Measurements from ENCODE around the gene EIF4E1B. TPM values are rescaled to one million over a fixed set of nuclear protein-coding genes. Genes with fewer than 3 reads are reported as not detected.

The EIF4E1B gene
- total and polyA plus RNA-seq, 2 experiments from 2014 or later: not detected

DNA sequence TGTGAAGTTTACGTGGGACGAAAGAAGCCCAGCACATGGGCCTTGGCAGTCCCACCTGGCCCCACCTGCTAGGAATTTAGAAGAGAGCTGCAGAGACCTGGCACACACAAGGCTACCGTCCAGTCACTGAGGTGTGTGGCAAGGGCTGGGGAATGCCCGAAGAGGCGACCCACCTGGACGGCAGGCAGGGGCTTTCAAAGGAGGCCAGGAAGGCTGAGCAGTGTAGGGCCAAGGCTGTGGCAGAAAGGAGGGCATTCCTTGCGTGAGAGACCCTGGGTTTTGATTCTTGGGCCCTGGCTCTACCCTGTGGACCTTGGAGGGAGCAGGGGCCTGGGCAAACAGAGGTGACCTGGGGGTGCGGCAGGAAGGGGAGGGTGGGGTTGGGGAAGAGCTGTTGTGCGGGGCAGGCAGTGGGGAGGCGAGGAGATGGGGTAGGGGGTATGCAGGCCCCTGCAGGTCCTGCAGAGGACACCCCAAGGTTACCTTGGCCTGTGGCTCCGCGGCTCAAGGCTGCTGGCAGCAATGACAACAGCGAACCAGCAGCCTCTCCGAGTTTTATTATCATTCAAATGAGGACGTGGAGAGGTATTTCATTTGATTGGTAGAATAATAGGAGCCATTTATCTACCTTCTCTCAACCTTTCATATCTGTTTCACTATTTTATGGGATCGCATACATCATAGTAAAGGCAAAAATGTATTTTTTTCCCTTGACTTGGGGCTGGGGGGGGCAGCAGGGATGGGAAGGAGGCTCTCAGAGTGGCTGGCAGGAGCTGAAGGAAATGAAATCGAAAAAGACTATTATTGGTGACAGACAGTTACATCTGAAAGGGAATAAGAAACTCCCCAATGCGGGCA lies 41.6 kb downstream of the EIF4E1B start:
- Histone ChIP-seq H3K4me3 (no peak overlapping the region), H3K79me2 (ENCODE audit: insufficient read depth) (no peaks in the 10 kb centered on the region), H3K4me2 (ENCODE audit: unreplicated experiment) (no peak overlapping the region), H3K4me1 (ENCODE audit: insufficient read depth) (peaks cover 14% of the 10 kb centered on the region; the same call in 1 of the 2 replicates), H3K9me3 (ENCODE audit: low read depth) (no peaks in the 10 kb centered on the region), H3K36me3 (ENCODE audit: low read depth) (no peaks in the 10 kb centered on the region), H2AFZ (no peak overlapping the region), H3K9me2 (ENCODE audit: insufficient read depth) (no peaks in the 10 kb centered on the region), H4K20me1 (ENCODE audit: insufficient read depth) (no peaks in the 10 kb centered on the region), H3K27me3 (replicated peaks; ENCODE audit: insufficient read depth) (peaks cover 28% of the 10 kb centered on the region), H3F3A (ENCODE audit: insufficient read depth) (no peaks in the 10 kb centered on the region), H3K27ac (no peak overlapping the region), H3K9ac (no peak overlapping the region)
- 66 to 68% methylated on average over 16 to 17 of the region's 18 CpGs for WGBS, 2 experiments (ENCODE audit: low coverage in 1 of 2, low lambda C conversion rate in 2 of 2, missing lambda C conversion rate in 2 of 2)
- in situ Hi-C loops (cut with MboI): no loop called here
- TF ChIP-seq EZH2 (IDR thresholded peaks at IDR 0.05; ENCODE audit: insufficient read depth, poor library complexity, severe bottlenecking) (no peak), EZH2phosphoT487 (IDR thresholded peaks at IDR 0.05; ENCODE audit: insufficient read depth, low read depth) (no peak)
- DNase-seq: no peak

DNA sequence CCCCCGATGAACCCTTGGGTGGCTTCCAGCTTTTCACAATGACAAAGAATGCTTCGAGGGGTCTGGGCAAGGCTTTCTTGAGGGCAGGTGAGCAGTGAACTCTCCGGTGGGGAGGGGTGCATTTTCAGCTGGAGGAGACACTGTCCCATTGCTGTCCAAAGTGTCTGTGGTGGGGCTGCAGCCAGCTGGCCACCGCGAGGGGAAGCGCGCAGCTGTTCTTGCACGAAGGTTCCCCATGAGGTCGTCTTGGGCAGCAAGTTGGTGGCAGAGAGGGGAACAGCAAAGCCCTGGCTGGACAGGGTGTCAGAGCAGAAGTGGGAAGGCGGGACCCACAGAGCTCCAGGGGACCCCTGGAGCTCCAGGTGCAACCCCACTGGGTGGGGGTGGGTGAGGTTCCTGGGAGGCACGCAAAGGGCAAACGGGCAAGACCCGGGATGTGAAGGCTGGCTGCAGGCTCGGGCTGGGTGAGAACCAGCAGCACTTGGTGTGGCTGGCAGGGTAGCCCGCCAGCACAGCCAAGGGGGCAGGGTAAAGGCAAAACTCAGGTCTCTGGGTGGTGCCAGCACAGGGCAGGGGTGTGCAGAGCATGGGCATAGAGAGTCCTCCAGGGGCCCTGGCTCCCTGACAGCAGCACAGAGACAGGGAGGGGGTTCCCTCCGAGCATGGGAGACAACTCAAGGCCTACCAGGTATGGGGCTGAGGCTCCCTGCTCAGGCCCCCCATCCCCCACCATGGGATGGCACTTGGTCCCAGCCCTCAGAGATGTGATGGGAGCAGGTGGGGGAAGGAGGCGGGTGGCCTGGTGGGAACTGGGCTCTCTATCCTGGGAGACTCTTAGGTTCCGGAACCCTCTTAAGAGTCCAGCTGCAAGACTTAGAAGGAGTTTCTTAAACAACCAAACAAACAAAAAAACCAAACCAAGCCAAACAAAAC lies 43.4 kb downstream of the EIF4E1B start:
- Histone ChIP-seq H3K4me2 (ENCODE audit: unreplicated experiment) (no peak overlapping the region), H3K9me3 (ENCODE audit: low read depth) (no peaks in the 10 kb centered on the region), H4K20me1 (ENCODE audit: insufficient read depth) (no peaks in the 10 kb centered on the region), H3K4me3 (no peak overlapping the region), H3K9ac (no peak overlapping the region), H3F3A (ENCODE audit: insufficient read depth) (no peaks in the 10 kb centered on the region), H3K27ac (no peak overlapping the region), H3K9me2 (ENCODE audit: insufficient read depth) (no peaks in the 10 kb centered on the region), H3K27me3 (replicated peaks; ENCODE audit: insufficient read depth) (peaks cover 18% of the 10 kb centered on the region; the same call in 1 of the 2 replicates), H2AFZ (no peak overlapping the region), H3K79me2 (ENCODE audit: insufficient read depth) (no peaks in the 10 kb centered on the region), H3K36me3 (ENCODE audit: low read depth) (no peaks in the 10 kb centered on the region), H3K4me1 (ENCODE audit: insufficient read depth) (peaks cover 14% of the 10 kb centered on the region; the same call in 1 of the 2 replicates)
- TF ChIP-seq EZH2phosphoT487 (IDR thresholded peaks at IDR 0.05; ENCODE audit: insufficient read depth, low read depth) (no peak), EZH2 (IDR thresholded peaks at IDR 0.05; ENCODE audit: insufficient read depth, poor library complexity, severe bottlenecking) (no peak)
- in situ Hi-C loops (cut with MboI): no loop called here
- 82 to 84% methylated on average over 18 of the region's 18 CpGs for WGBS, 2 experiments (ENCODE audit: low coverage in 1 of 2, low lambda C conversion rate in 2 of 2, missing lambda C conversion rate in 2 of 2)
- no peak for DNase-seq

- no peak overlapping the region for H3K4me2 ChIP-seq (ENCODE audit: unreplicated experiment)
- TF ChIP-seq EZH2 (IDR thresholded peaks at IDR 0.05; ENCODE audit: insufficient read depth, poor library complexity, severe bottlenecking) (no peak), EZH2phosphoT487 (IDR thresholded peaks at IDR 0.05; ENCODE audit: insufficient read depth, low read depth) (no peak)
- WGBS, 2 experiments (ENCODE audit: low coverage in 1 of 2, low lambda C conversion rate in 2 of 2, missing lambda C conversion rate in 2 of 2): 85 to 86% methylated on average over 17 of the region's 17 CpGs
- H3K9ac ChIP-seq: no peak overlapping the region
- H3K27me3 ChIP-seq (replicated peaks; ENCODE audit: insufficient read depth): peaks cover 13% of the 10 kb centered on the region; the same call in 1 of the 2 replicates
- DNase-seq: no peak
- in situ Hi-C loops (cut with MboI): no loop called here
- H3K9me3 ChIP-seq (ENCODE audit: low read depth): no peaks in the 10 kb centered on the region
- H3K36me3 ChIP-seq (ENCODE audit: low read depth): no peaks in the 10 kb centered on the region
- H3K27ac ChIP-seq: no peak overlapping the region
- H3K9me2 ChIP-seq (ENCODE audit: insufficient read depth): no peaks in the 10 kb centered on the region
- H3K4me1 ChIP-seq (ENCODE audit: insufficient read depth): peaks cover 14% of the 10 kb centered on the region; the same call in 1 of the 2 replicates
- no peak overlapping the region for H2AFZ ChIP-seq
- no peak overlapping the region for H3K4me3 ChIP-seq
- H3F3A ChIP-seq (ENCODE audit: insufficient read depth): no peaks in the 10 kb centered on the region
- H3K79me2 ChIP-seq (ENCODE audit: insufficient read depth): no peaks in the 10 kb centered on the region
- no peaks in the 10 kb centered on the region for H4K20me1 ChIP-seq (ENCODE audit: insufficient read depth)
Observed at GRCh38 chr5:176674799-176675198, 44.3 kb downstream of the EIF4E1B start.

GRCh38 chr5:176675676-176676360 lies 45.3 kb downstream of the EIF4E1B start:
- no peaks in the 10 kb centered on the region for H3K36me3 ChIP-seq (ENCODE audit: low read depth)
- no peak overlapping the region for H3K27ac ChIP-seq
- no peaks in the 10 kb centered on the region for H4K20me1 ChIP-seq (ENCODE audit: insufficient read depth)
- peaks cover 14% of the 10 kb centered on the region; the same call in 1 of the 2 replicates for H3K4me1 ChIP-seq (ENCODE audit: insufficient read depth)
- no peaks in the 10 kb centered on the region for H3K79me2 ChIP-seq (ENCODE audit: insufficient read depth)
- H3K9me3 ChIP-seq (ENCODE audit: low read depth): no peaks in the 10 kb centered on the region
- H3K27me3 ChIP-seq (replicated peaks; ENCODE audit: insufficient read depth): peaks cover 14% of the 10 kb centered on the region; the same call in 1 of the 2 replicates
- no peaks in the 10 kb centered on the region for H3F3A ChIP-seq (ENCODE audit: insufficient read depth)
- peak; percentile 62 for DNase-seq
- no peak overlapping the region for H3K9ac ChIP-seq
- peak overlapping the region; percentile 26 for H3K4me2 ChIP-seq (ENCODE audit: unreplicated experiment)
- TF ChIP-seq EZH2 (IDR thresholded peaks at IDR 0.05; ENCODE audit: insufficient read depth, poor library complexity, severe bottlenecking) (no peak), EZH2phosphoT487 (IDR thresholded peaks at IDR 0.05; ENCODE audit: insufficient read depth, low read depth) (no peak)
- H2AFZ ChIP-seq: no peak overlapping the region
- no peak overlapping the region for H3K4me3 ChIP-seq
- no peaks in the 10 kb centered on the region for H3K9me2 ChIP-seq (ENCODE audit: insufficient read depth)
- 68 to 74% methylated on average over 19 of the region's 19 CpGs for WGBS, 2 experiments (ENCODE audit: low coverage in 1 of 2, low lambda C conversion rate in 2 of 2, missing lambda C conversion rate in 2 of 2)
- in situ Hi-C loops (cut with MboI): no loop called here

Measured in GM23248 (cell line).